Smooth muscle cell (in vitro differentiated cells): ENCODE results near the gene USP49. TPM values are rescaled to one million over a fixed set of nuclear protein-coding genes. Genes with fewer than 3 reads are reported as not detected.

Experiments
- DNase-seq: peaks from one replicate; lab custom pipeline; 2025; ENCODE audit not compliant: unreplicated experiment; lab: John Stamatoyannopoulos, UW
- H2AFZ ChIP-seq: fragments of 200-600 bp; sonication (generic); 2 replicates; pipeline ENCODE4 v1.6.0; 2016; ENCODE audit warnings: antibody characterized with exemption, low read depth, mild to moderate bottlenecking
- H3F3A ChIP-seq: fragments of 200-600 bp; sonication (generic); 2 replicates; pipeline ENCODE4 v1.6.0; 2017; ENCODE audit warnings: antibody characterized with exemption, low read depth
- H3K27ac ChIP-seq: fragments of 200-600 bp; sonication (generic); 2 replicates; pipeline ENCODE4 v1.5.1; 2016; ENCODE audit warnings: low read depth, mild to moderate bottlenecking
- H3K27me3 ChIP-seq: fragments of 200-600 bp; sonication (generic); 2 replicates; pipeline ENCODE4 v1.6.1; 2016; ENCODE audit warnings: low read depth, mild to moderate bottlenecking
- H3K36me3 ChIP-seq: fragments of 200-600 bp; sonication (generic); 2 replicates; pipeline ENCODE4 v1.5.1; 2016; ENCODE audit warnings: low read depth
- H3K4me1 ChIP-seq: fragments of 200-600 bp; sonication (generic); 2 replicates; pipeline ENCODE4 v1.5.1; 2016; ENCODE audit warnings: low read depth
- H3K4me2 ChIP-seq: fragments of 200-600 bp; sonication (generic); 2 replicates; pipeline ENCODE4 v1.6.0; 2016; ENCODE audit warnings: mild to moderate bottlenecking
- H3K4me3 ChIP-seq: fragments of 200-600 bp; sonication (generic); 2 replicates; pipeline ENCODE4 v1.5.1; 2016; ENCODE audit warnings: mild to moderate bottlenecking
- H3K79me2 ChIP-seq: fragments of 200-600 bp; sonication (generic); 2 replicates; pipeline ENCODE4 v1.6.0; 2016; ENCODE audit warnings: low read depth, mild to moderate bottlenecking
- H3K9ac ChIP-seq: fragments of 200-600 bp; sonication (generic); 2 replicates; pipeline ENCODE4 v1.6.0; 2016; ENCODE audit warnings: low read depth
- H3K9me3 ChIP-seq: fragments of 200-600 bp; sonication (generic); replicated peaks from 2 replicates; pipeline ENCODE4 v1.5.1; 2016; ENCODE audit warnings: low read depth
- H4K20me1 ChIP-seq: fragments of 200-600 bp; sonication (generic); 2 replicates; pipeline ENCODE4 v1.6.0; 2016; ENCODE audit warnings: low read depth
- WGBS: methylation state at CpG from one replicate; pipeline ENCODE4 v1.1.7; 2016; ENCODE audit warnings: low lambda C conversion rate; 5-methylcytosine and 5-hydroxymethylcytosine counted together
- polyA plus RNA-seq: library from polyadenylated mRNA; unstranded; fragments of >200 nt; fragmentation: Nextera tagmentation; extraction: Ambion mirVana; gene quantifications from 2 replicates; pipeline ENCODE4 v1.2.1, GENCODE V29; 2016
- total RNA-seq: library from RNA; depleted of rRNA; stranded (reverse); fragments of >200 nt; gene quantifications from 2 replicates; pipeline ENCODE4 v1.2.3, GENCODE V29; 2014
- TF ChIP-seq, protein P1 (sequence below): fragments of 200-600 bp; sonication (generic); IDR thresholded peaks from 2 replicates; pipeline ENCODE4 v1.5.1; 2017; ENCODE audit warnings: borderline replicate concordance, mild to moderate bottlenecking, antibody characterized with exemption; ENCODE audit not compliant: insufficient read depth, poor library complexity, severe bottlenecking

USP49 gene
- total and polyA plus RNA-seq, 2 experiments from 2014 or later: 1.9 to 5.2 TPM

DNA sequence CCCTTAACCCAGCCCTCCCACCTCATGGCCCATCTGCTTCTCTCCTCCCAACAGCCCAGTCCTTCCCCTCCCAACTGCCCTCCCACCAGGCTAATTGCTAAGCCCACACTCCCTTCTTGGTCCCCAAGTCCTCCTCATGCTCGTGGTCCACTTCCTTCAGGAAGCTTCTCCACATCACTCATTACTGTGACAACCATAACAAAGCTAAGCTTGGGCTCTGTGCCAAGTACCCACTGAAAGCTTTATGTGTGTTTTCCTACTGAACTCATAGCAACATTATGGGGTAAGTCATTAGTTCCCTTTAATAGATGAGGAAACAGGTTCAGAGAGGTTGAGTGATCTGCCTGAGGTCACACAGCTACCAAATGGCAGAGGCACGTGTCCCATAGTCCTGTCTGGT, 131.7 kb downstream of the USP49 start:
- H3K36me3 ChIP-seq: no peaks in the 10 kb centered on the region
- WGBS: 58% methylated on average over 2 of the region's 2 CpGs
- no peak for DNase-seq
- no peaks in the 10 kb centered on the region for H4K20me1 ChIP-seq
- no peak overlapping the region for H3K4me3 ChIP-seq
- H2AFZ ChIP-seq: no peak overlapping the region
- no peak overlapping the region for H3K9ac ChIP-seq
- no peaks in the 10 kb centered on the region for H3F3A ChIP-seq
- no peak overlapping the region for H3K4me2 ChIP-seq
- no peak overlapping the region for H3K27ac ChIP-seq
- TF ChIP-seq, protein P1, sequence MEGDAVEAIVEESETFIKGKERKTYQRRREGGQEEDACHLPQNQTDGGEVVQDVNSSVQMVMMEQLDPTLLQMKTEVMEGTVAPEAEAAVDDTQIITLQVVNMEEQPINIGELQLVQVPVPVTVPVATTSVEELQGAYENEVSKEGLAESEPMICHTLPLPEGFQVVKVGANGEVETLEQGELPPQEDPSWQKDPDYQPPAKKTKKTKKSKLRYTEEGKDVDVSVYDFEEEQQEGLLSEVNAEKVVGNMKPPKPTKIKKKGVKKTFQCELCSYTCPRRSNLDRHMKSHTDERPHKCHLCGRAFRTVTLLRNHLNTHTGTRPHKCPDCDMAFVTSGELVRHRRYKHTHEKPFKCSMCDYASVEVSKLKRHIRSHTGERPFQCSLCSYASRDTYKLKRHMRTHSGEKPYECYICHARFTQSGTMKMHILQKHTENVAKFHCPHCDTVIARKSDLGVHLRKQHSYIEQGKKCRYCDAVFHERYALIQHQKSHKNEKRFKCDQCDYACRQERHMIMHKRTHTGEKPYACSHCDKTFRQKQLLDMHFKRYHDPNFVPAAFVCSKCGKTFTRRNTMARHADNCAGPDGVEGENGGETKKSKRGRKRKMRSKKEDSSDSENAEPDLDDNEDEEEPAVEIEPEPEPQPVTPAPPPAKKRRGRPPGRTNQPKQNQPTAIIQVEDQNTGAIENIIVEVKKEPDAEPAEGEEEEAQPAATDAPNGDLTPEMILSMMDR: no peak
- no peaks in the 10 kb centered on the region for H3K9me3 ChIP-seq
- no peaks in the 10 kb centered on the region for H3K4me1 ChIP-seq
- H3K27me3 ChIP-seq: peaks cover 5% of the 10 kb centered on the region
- H3K79me2 ChIP-seq: no peaks in the 10 kb centered on the region

GRCh38 chr6:41759905-41760579, 135.1 kb downstream of the USP49 start:
- no peak overlapping the region for H3K4me2 ChIP-seq
- H3K27me3 ChIP-seq: peaks cover 2% of the 10 kb centered on the region
- TF ChIP-seq, protein P1: no peak
- no peak overlapping the region for H3K27ac ChIP-seq
- no peaks in the 10 kb centered on the region for H3K4me1 ChIP-seq
- no peak for DNase-seq
- no peaks in the 10 kb centered on the region for H3K79me2 ChIP-seq
- H3F3A ChIP-seq: no peaks in the 10 kb centered on the region
- no peaks in the 10 kb centered on the region for H4K20me1 ChIP-seq
- no peaks in the 10 kb centered on the region for H3K9me3 ChIP-seq
- no peak overlapping the region for H3K4me3 ChIP-seq
- no peak overlapping the region for H3K9ac ChIP-seq
- no peak overlapping the region for H2AFZ ChIP-seq
- no peaks in the 10 kb centered on the region for H3K36me3 ChIP-seq
- 87% methylated on average over 2 of the region's 2 CpGs for WGBS

GRCh38 chr6:41759106-41759904, 135.9 kb downstream of the USP49 start:
- no peaks in the 10 kb centered on the region for H3F3A ChIP-seq
- H3K4me3 ChIP-seq: no peak overlapping the region
- no peaks in the 10 kb centered on the region for H3K79me2 ChIP-seq
- no peaks in the 10 kb centered on the region for H4K20me1 ChIP-seq
- H2AFZ ChIP-seq: no peak overlapping the region
- H3K9me3 ChIP-seq: no peaks in the 10 kb centered on the region
- H3K27ac ChIP-seq: no peak overlapping the region
- peaks cover 2% of the 10 kb centered on the region for H3K27me3 ChIP-seq
- TF ChIP-seq, protein P1: no peak
- no peaks in the 10 kb centered on the region for H3K36me3 ChIP-seq
- no peaks in the 10 kb centered on the region for H3K4me1 ChIP-seq
- no peak overlapping the region for H3K4me2 ChIP-seq
- H3K9ac ChIP-seq: no peak overlapping the region
- no peak for DNase-seq
- whole genome bisulfite sequencing: 91% methylated on average over 13 of the region's 13 CpGs
